Effector CD4-positive, alpha-beta T cell (primary cell): Measurements from ENCODE around the gene UROS.

ENCODE experiments used
- DNase-seq: peaks from one replicate; pipeline ENCODE4 v3.0.0-alpha.2; 2020
- total RNA-seq: gene quantifications from one replicate; lab custom pipeline; 2026; lab: John Stamatoyannopoulos, UW

Gene UROS
- 22.0 reads per million, percentile 49 among the genes with 10 or more reads in this experiment for total RNA-seq

DNA sequence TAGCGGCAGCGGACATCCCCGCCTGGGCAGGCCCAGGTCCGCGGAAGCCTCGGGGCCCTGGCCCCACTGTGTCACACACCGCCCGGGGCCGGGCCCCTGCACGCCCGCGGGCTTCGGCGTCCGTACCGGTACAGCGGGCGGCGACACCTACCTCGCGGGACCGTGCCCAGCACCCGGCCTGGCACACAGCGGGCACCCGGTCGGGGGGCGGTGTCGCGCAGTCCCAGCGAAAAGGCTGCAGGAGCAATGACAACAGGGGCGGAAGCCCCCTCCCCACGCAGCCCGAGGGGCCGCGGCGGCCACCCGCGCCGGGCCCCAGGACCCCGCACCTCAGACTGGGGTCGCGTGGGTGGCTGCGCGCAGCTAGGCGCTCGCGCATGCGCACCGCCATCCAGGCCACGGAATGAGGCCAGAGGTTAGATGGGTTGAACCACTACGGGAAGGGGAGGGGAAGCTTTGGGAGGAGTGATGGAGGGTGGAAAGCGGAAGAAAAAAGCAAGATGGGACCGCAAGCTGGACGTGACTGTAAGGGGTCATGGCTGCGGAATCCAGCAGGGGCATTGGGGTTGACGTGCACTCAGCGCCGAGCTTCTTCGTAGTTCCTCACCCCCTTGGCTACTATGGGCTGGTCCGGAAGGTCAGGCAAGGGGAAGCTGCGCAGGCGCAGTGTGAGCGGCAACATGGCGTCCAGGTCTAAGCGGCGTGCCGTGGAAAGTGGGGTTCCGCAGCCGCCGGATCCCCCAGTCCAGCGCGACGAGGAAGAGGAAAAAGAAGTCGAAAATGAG is at the start of gene UROS, which contains the start of gene BCCIP:
UROS (minus strand) TSS at position 381 of the 785 bp plus-strand sequence. CDS start 6,759 bp downstream, outside the sequence.
BCCIP (plus strand) TSS at position 669 of the 785 bp plus-strand sequence; CDS start at position 681, 12 bp downstream.
- peak; percentile 91 for DNase-seq

GRCh38 chr10:125871338-125871737 is 48.3 kb upstream of the UROS start:
- DNase-seq = no peak

- DNase-seq = no peak
These were observed 45.4 kb upstream of the UROS start for GRCh38 chr10:125868372-125868975.

- DNase-seq = no peak
These were observed 43.5 kb upstream of the UROS start for GRCh38 chr10:125866421-125867029.

GRCh38 chr10:125865120-125865519 is 42.1 kb upstream of the UROS start:
- no peak for DNase-seq

- DNase-seq = no peak
These were observed 36.2 kb upstream of the UROS start for GRCh38 chr10:125859128-125859817.

GRCh38 chr10:125857185-125857760 is 34.2 kb upstream of the UROS start:
- no peak for DNase-seq

GRCh38 chr10:125852487-125852886 is 29.4 kb upstream of the UROS start:
- no peak for DNase-seq

DNA sequence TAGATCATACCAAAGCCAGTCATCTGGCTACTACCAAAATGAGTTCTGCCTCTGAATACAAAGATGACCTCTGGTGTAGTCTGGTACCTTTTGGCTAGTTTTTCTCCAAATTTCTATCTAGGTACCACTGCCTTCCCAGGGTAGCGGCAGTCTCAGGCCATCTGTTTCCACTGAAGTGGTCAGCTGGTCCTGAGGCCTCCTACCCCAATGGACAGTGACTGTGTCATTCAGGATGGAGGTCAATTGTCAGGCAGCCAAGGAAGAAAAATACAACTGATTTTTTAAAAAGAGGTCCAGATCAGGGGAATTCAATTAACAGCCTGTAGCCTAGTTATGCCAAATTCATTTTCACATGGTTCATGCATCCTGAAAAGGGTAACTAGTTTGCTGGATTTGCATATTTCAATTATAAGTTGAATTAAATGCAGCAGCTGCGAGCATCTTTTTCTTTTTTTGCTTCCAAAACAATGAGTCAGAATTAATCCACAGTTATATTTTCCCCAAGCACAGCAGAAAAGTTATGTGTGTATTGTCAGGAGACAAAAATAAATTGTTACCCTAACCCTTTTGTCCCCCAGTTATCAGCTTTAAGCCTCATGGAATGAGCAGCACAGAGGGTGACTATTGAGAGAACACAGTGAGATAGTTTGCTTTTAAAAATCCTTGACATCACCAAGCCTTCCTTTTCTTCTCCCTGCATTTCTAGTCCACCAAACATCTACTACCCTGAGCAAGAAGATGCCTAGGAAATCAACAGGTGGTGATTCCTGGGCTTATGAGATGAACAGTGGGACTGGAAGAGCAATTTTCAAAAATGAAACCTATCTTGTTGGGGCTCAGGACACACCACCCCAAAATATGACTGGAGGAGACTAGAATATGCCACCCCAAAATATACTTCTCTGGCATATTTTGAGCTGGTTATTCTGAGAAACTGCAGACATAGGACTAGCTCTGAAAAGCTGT is 28.0 kb upstream of the UROS start:
- no peak for DNase-seq

DNA sequence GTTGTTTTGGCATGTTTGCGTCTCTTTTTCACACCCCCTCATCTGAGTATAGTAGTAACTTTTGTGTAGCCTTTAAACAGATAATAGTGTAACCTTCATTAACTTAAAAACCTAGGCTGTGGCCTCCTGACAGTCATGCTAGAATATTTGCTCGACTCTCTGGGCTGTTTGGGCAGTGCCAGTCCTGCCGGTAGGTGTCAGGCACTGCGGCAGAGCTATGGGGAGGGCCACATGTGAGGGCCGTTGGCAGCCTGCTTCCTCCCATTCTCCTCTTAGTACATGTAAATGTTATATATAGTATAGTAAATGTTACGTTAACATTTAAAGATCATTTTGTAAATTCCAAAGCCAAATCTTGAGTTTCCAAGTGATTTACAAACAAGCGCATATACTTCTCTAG is 26.4 kb upstream of the UROS start:
- no peak for DNase-seq

DNA sequence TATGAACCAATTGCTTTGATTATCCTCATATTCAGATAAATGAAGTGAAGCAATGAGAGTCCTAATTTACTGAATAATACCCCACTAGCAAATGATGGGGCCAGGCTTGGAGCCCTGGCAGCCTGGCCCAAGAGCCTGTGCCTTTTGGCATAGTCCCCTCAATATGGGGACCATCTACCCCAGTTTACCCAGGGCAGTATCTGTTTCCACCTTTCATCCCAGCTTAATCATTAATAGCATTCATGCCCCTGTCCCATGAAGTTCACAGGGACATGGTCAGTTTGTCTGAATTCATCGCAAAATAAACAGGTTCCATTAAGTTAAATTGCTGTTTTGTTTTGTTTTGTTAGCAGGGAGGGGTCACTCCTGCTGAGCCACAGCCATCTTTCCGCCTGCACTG is 25.8 kb upstream of the UROS start:
- no peak for DNase-seq

DNA sequence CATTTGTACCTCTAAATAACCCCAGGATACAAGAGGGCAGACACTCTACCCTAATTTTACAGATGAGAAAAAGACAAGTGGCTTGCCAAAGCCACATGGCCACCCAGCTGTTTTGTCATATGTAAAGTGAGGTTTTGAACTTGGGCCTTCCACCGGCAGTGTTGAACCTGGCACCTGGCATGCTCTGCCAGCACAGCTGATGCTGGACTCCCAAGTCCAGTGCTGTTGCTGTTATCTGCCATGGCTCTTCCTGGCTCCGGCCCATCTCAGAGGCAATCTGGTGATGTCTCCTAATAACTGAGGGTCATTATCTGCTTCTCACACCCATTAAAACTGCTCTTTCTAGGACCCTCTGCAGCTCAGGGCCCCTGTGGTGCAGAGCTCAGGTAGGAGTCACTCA is 25.3 kb upstream of the UROS start:
- no peak for DNase-seq

GRCh38 chr10:125846894-125847293 is 23.8 kb upstream of the UROS start:
- DNase-seq = no peak

DNA sequence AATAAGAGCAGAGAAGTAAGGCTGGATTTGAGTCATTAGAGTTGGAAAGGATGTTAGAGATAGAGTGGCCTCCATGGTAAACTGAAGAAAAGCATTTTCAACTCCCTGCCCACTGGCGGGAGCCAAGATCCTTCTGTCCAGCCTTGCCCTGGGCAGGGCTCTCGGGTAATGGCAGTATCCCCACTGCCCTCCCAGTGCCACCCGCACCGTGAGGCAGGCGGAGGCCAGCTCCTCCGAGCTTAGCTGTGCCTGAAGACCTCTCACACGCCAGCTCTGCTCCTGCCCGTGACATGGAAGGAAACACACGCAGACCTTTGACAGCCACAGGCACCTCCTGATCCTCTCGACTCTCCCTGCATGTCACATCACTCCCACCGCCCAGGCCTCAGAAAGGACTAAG is 22.6 kb upstream of the UROS start:
- DNase-seq = no peak

DNA sequence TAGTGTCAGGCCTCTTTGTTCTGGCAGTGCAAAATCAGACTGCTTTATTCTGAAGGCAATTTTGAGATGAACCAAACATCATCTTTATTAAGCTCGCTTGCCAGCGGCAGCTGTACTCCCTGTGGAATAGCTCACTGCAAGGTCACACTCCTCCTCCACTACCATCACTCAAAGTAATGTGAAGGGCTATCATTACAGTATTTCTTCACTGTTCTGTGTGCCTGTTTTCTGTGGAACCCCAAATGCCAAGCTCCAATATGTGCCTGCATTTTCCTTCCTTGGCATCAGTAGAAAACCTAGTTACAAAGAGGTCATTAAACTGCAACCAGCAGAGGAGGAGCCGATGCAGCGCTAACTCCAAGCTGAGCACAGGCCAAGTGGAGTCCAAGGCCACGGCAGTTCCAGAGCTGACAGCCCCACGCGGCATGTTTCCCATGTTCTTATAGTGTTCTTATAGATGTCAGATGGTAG is 21.7 kb upstream of the UROS start:
- no peak for DNase-seq

DNA sequence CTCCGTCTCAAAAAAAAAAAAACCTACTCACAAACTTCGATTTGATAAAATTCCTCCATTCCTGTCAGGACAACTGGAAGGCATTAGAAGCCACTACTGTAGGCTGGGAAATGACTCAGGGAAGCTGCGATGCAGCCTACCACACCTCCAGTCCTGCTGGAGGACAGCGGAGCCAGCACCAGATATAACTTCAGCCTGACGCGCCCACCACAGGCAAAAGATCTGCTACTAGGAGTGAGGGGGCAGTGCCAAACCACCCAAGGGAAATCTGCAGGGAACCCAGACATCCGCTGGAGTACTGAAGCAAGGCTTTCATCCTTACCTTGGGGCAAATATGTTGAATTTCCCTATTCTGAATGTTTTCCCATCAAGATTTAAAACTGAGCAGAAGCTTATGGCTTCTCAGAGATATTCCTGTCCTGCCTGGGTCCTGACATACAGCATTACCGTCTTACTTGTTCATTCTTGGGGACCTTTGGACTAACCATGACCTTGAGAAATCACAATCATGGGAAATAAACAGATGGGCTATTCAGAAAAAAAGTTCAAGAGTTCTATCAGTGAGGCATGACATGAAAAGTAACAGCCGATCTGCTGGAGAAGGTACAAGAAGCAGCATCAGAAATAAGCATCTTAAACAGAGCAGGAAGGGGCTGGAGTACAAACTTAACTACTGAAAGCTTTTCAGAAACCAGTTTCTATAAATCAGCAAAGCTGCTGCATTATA is 20.7 kb upstream of the UROS start:
- no peak for DNase-seq

GRCh38 chr10:125840955-125841354 is 17.9 kb upstream of the UROS start:
- DNase-seq = no peak

DNA sequence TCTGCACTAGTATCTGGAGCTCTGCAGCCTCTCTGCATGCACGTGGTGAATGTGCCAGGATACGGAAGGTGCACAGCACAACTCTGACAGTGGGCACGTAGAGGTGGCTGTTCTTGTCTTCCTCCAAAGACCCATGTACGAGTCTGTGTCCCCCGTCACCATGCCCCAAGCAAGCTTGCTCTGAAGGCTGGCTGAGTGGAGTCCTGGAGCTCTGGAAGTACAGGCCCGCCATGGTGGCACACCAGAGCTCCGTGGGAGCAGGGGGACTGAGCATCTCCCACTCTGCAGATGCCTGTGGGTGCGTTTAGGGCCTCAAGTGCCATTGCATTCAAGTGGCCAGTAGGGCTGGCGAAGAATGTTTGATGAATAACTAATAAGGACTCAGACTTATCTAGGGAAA is 17.3 kb upstream of the UROS start:
- DNase-seq = no peak

DNA sequence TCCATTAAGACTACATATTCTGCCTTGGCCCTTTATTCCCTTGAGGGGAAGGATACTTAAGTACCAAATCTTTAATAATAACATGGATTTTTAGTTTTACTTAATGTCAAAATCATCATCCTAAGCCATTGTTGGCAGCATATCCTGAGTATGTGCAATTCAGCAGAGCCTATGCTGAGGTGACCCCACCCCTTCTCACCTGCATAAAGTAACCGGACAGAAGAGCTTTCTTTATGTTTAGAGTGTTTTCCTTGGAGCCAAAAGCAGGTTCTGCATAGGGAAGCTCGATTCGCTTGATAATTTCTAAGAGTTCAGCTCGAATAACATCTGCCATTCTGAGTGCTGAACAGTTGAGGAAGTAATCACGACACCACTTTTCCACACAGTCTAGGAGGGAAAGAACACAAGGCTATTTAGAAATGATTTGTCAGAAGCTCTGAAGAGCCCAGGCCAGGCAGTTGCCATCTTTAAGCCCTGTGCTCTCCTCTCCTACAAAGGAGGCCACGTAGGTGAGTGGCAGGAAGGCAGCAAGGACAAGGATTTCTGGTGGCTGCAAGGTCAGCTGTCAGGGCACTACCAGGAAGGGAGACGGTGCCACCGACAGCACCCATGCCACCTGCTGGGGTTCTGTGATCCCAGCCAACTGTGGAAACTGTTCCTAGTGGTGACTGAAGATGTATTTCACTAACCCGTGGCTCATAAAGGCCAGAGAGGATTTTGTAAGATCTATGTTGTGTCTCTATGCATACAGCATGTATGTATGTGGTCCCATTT is 15.9 kb upstream of the UROS start:
- no peak for DNase-seq

DNA sequence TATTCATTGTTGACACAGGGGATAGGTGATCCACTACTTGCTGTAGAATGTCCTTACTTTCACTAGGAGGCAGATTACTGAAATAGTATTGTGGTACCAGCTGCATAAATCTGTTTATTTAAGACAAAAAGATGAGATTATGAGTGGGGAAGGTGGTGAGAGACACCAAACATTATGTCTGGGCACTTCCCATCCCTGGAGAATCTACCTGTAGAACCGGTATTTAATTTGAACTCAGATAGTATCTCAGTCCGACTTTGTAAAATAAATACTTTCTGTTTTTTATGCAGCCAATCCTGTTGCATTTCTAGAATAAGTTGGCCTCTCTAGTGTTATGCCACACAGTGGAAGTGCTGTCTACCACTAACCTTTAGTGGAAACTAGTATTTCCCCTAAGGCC is 13.7 kb upstream of the UROS start:
- DNase-seq = no peak
